Tibial artery (tissue), 4 donors: ENCODE measurements around the gene UBA3.
A peak's percentile ranks its signal among the peaks of the same experiment; 100 is the strongest.

ENCODE experiments used
- DNase-seq, 2 donors: peaks; one replicate each; pipeline ENCODE4 v3.0.0-alpha.2; 2019
- H3K27ac ChIP-seq, 2 donors: fragments of 200-600 bp; sonication (generic) in 1 of 2; 1 replicate in 1 of 2; 2 replicates in 1 of 2; pipeline ENCODE4 v1.5.1; 2018 to 2019; ENCODE audit warnings: mild to moderate bottlenecking in 1 of 2
- H3K27me3 ChIP-seq, 2 donors: fragments of 200-600 bp; sonication (generic) in 1 of 2; one replicate each; pipeline versions ENCODE4 v1.5.1 to v1.6.0; 2016 to 2019
- H3K36me3 ChIP-seq, 3 donors: fragments of 200-600 bp; sonication (generic) in 2 of 3; one replicate each; pipeline ENCODE4 v1.5.1; 2016 to 2019; ENCODE audit warnings: mild to moderate bottlenecking in 2 of 3
- H3K4me1 ChIP-seq, 4 donors: fragments of 200-600 bp; sonication (generic) in 2 of 4; 1 replicate in 3 of 4; 2 replicates in 1 of 4; pipeline ENCODE4 v1.5.1; 2016 to 2019
- H3K4me3 ChIP-seq, 2 donors: fragments of 200-600 bp; sonication (generic) in 1 of 2; 1 replicate in 1 of 2; 2 replicates in 1 of 2; pipeline ENCODE4 v1.5.1; 2018 to 2019; ENCODE audit warnings: mild to moderate bottlenecking in 2 of 2
- H3K9me3 ChIP-seq, 3 donors: fragments of 200-600 bp; sonication (generic) in 1 of 3; one replicate each; pipeline ENCODE4 v1.5.1; 2016 to 2019
- CTCF ChIP-seq, 2 experiments: fragments of 200-600 bp in 1 of 2; fragments of 450-650 bp in 1 of 2; IDR thresholded peaks; one replicate each; pipeline ENCODE4 v1.5.1; 2017 to 2019; ENCODE audit warnings: antibody characterized with exemption in 2 of 2, mild to moderate bottlenecking in 1 of 2, moderate library complexity in 1 of 2
- intact Hi-C: fragments of 100-400 bp; cut with DNase I; formaldehyde crosslinking; loops from one replicate; pipeline ENCODE4 v1.15.0; 2023; ENCODE audit warnings: low total_unique reads

The UBA3 gene

GRCh38 chr3:69084326-69085167, 4.4 kb upstream of the UBA3 start, which contains the start of gene ARL6IP5:
Gene ARL6IP5 (plus strand): TSS chr3:69084937. CDS start chr3:69085048, 111 bp downstream.
- intact Hi-C loops: loop anchor here (5.0 to 10.0 kb wide), 2 partner anchors 32 to 70 kb away; partner anchors contain the start of genes EOGT and TMF1
- no peak for TF ChIP-seq CTCF (IDR thresholded peaks at IDR 0.05)
- Histone ChIP-seq H3K27me3 (no peaks in the 10 kb centered on the region), H3K9me3 (no peaks in the 10 kb centered on the region), H3K27ac (peak within 1 kb of the TSS; percentile 93 to 96), H3K4me3 (peak within 1 kb of the TSS; percentile 95 to 97), H3K4me1 (peaks cover 0 to 65% (median 50%) of the 10 kb centered on the region in 4 donors), H3K36me3 (no peaks in the 10 kb centered on the region)
- DNase-seq: peak; percentile 94 to 97

- H3K9me3 ChIP-seq: no peaks in the 10 kb centered on the region
- H3K27ac ChIP-seq: peak overlapping the region; percentile 93 to 96
- DNase-seq: no peak
- TF ChIP-seq CTCF (IDR thresholded peaks at IDR 0.05): no peak
- H3K4me3 ChIP-seq: no peak overlapping the region
- peaks cover 0 to 65% (median 50%) of the 10 kb centered on the region in 4 donors for H3K4me1 ChIP-seq
- H3K36me3 ChIP-seq: no peaks in the 10 kb centered on the region
- intact Hi-C loops: loop anchor here (10.0 kb wide), 1 partner anchor 68 kb away; the partner anchor contains the start of gene EOGT
- H3K27me3 ChIP-seq: no peaks in the 10 kb centered on the region
These were observed 2.6 kb upstream of the UBA3 start for GRCh38 chr3:69082805-69083204.

- peak overlapping the region; percentile 93 to 96 for H3K27ac ChIP-seq
- H3K9me3 ChIP-seq: no peaks in the 10 kb centered on the region
- intact Hi-C loops: loop anchor here (10.0 kb wide), 1 partner anchor 68 kb away; the partner anchor contains the start of gene EOGT
- no peak overlapping the region for H3K4me3 ChIP-seq
- no peaks in the 10 kb centered on the region for H3K27me3 ChIP-seq
- TF ChIP-seq CTCF (IDR thresholded peaks at IDR 0.05): no peak
- H3K4me1 ChIP-seq: peaks cover 0 to 65% (median 48%) of the 10 kb centered on the region in 4 donors
- DNase-seq: no peak
- H3K36me3 ChIP-seq: no peaks in the 10 kb centered on the region
These were observed 2.2 kb upstream of the UBA3 start for GRCh38 chr3:69082361-69082760.

GRCh38 chr3:69081583-69082262, 1.6 kb upstream of the UBA3 start:
- H3K27me3 ChIP-seq: no peaks in the 10 kb centered on the region
- no peak overlapping the region for H3K4me3 ChIP-seq
- no peaks in the 10 kb centered on the region for H3K36me3 ChIP-seq
- peak overlapping the region; percentile 93 to 96 for H3K27ac ChIP-seq
- peaks cover 0 to 58% (median 43%) of the 10 kb centered on the region in 4 donors for H3K4me1 ChIP-seq
- intact Hi-C loops: loop anchor here (10.0 kb wide), 1 partner anchor 67 kb away; the partner anchor contains the start of gene EOGT
- no peak for TF ChIP-seq CTCF (IDR thresholded peaks at IDR 0.05)
- no peak for DNase-seq
- no peaks in the 10 kb centered on the region for H3K9me3 ChIP-seq

- peaks cover 0 to 12% (median 9%) of the 10 kb centered on the region in 3 donors for H3K36me3 ChIP-seq
- H3K9me3 ChIP-seq: no peaks in the 10 kb centered on the region
- TF ChIP-seq CTCF (IDR thresholded peaks at IDR 0.05): no peak
- intact Hi-C loops: loop anchor here (10.0 kb wide), 1 partner anchor 65 kb away; the partner anchor contains the start of gene EOGT
- no peaks in the 10 kb centered on the region for H3K27me3 ChIP-seq
- no peak for DNase-seq
- peak overlapping the region; percentile 85 to 88 for H3K27ac ChIP-seq
- H3K4me1 ChIP-seq: peaks cover 0 to 56% (median 41%) of the 10 kb centered on the region in 4 donors
- peak overlapping the region; percentile 83 to 87 for H3K4me3 ChIP-seq
These were observed 651 bp downstream of the UBA3 start for GRCh38 chr3:69079269-69080159.
